Lung (tissue), 12 donors: ENCODE results near the gene VPS16. TPM values are rescaled to one million over a fixed set of nuclear protein-coding genes. Genes with fewer than 3 reads are reported as not detected.
"Not testable (repeated sequence)": the region's sequence is repeated elsewhere in the genome, so short reads cannot be mapped to it uniquely, and the experiment has no call there.

Experiments
- ATAC-seq: fragments of 200-7000 bp; cut with Tn5 transposase; one replicate; pipeline ENCODE4 v1.9.1; 2020; ENCODE audit warnings: moderate number of reproducible peaks; ENCODE audit not compliant: insufficient read depth, low FRiP score
- DNase-seq, 3 donors: peaks; one replicate each; pipeline ENCODE4 v3.0.0-alpha.2; 2013 to 2017
- H3K27ac ChIP-seq, 2 donors: one replicate each; pipeline ENCODE4 v1.5.1; 2013; ENCODE audit warnings: mild to moderate bottlenecking in 2 of 2, moderate library complexity in 2 of 2, control low read depth in 1 of 2, inconsistent platforms in 1 of 2, low read depth in 1 of 2, low read length in 1 of 2
- H3K27me3 ChIP-seq, 3 donors: one replicate each; pipeline ENCODE4 v1.5.1; 2013; ENCODE audit warnings: low read length in 2 of 3; ENCODE audit not compliant: control insufficient read depth in 3 of 3, insufficient read depth in 3 of 3
- H3K36me3 ChIP-seq, 4 donors: one replicate each; pipeline ENCODE4 v1.5.1; 2013; ENCODE audit warnings: low read length in 4 of 4, mild to moderate bottlenecking in 1 of 4, moderate library complexity in 1 of 4; ENCODE audit not compliant: control insufficient read depth in 4 of 4, insufficient read depth in 4 of 4
- H3K4me1 ChIP-seq, 5 donors: one replicate each; pipeline ENCODE4 v1.5.1; 2013; ENCODE audit warnings: low read length in 5 of 5, mild to moderate bottlenecking in 2 of 5, moderate library complexity in 1 of 5; ENCODE audit not compliant: control insufficient read depth in 5 of 5, insufficient read depth in 5 of 5
- H3K4me3 ChIP-seq: one replicate; pipeline ENCODE4 v1.5.1; 2013; ENCODE audit warnings: mild to moderate bottlenecking, control low read depth, moderate library complexity
- H3K9ac ChIP-seq, 2 donors: one replicate each; pipeline ENCODE4 v1.5.1; 2013; ENCODE audit warnings: low read length in 2 of 2, control low read depth in 1 of 2; ENCODE audit not compliant: insufficient read depth in 1 of 2
- H3K9me3 ChIP-seq, 4 donors: one replicate each; pipeline ENCODE4 v1.5.1; 2013; ENCODE audit warnings: low read length in 3 of 4, mild to moderate bottlenecking in 1 of 4, moderate library complexity in 1 of 4; ENCODE audit not compliant: control insufficient read depth in 4 of 4, insufficient read depth in 3 of 4
- CTCF ChIP-seq: IDR thresholded peaks from 2 replicates; pipeline ENCODE4 v1.5.1; 2012; ENCODE audit warnings: mild to moderate bottlenecking; ENCODE audit errors: control extremely low read depth, extremely low read depth
- WGBS, 2 donors: extraction: QIAGEN DNeasy Blood & Tissue Kit; methylation state at CpG; one replicate each; pipeline ENCODE4 v1.1.7; 2013; 5-methylcytosine and 5-hydroxymethylcytosine counted together
- polyA plus RNA-seq, 2 donors: library from polyadenylated mRNA; stranded (reverse); fragments of 200-250 nt; gene quantifications; one replicate each; pipeline ENCODE4 v1.2.1, GENCODE V29; 2013
- total RNA-seq, 2 donors: library from RNA; depleted of rRNA in 1 of 2; stranded (reverse); fragments of >200 nt in 1 of 2; gene quantifications; one replicate each; pipeline ENCODE4 v1.2.1, GENCODE V29; 2014 to 2021
- donor health status: control.
- donor health status: control.
- donor health status: Bipolar disorder and iron deficiency.
- donor health status: healthy.
- donor health status: DM: yes; HTN: yes; CAD: no.

VPS16 gene
- total and polyA plus RNA-seq, 4 donors, result 26.1 to 53.4 (median 42.5) TPM

- Histone ChIP-seq H3K36me3 (no peaks in the 10 kb centered on the region), H3K9me3 (no peaks in the 10 kb centered on the region), H3K9ac (no peak overlapping the region), H3K4me3 (no peak overlapping the region), H3K27me3 (peaks cover 7 to 68% (median 35%) of the 10 kb centered on the region in 3 donors), H3K27ac (no peak overlapping the region), H3K4me1 (peaks cover 0 to 5% (median 0%) of the 10 kb centered on the region in 5 donors)
- ATAC-seq (no peak), DNase-seq (no peak)
- 38 to 61% methylated on average over 22 of the region's 22 CpGs for WGBS, 2 donors
- no peak for TF ChIP-seq CTCF
These were observed 34.7 kb upstream of the VPS16 start for GRCh38 chr20:2805689-2806350.

- ATAC-seq, result no peak
- WGBS, 2 donors, result 54 to 66% methylated on average over 4 of the region's 4 CpGs
- no peak overlapping the region for H3K9ac ChIP-seq
These were observed 34.2 kb upstream of the VPS16 start for GRCh38 chr20:2806351-2806701.

GRCh38 chr20:2807019-2807418, 33.5 kb upstream of the VPS16 start:
- no peak overlapping the region for H3K9ac ChIP-seq
- ATAC-seq (no peak), DNase-seq (no peak)
- H3K4me3 ChIP-seq, result no peak overlapping the region
- peaks cover 4 to 59% (median 35%) of the 10 kb centered on the region in 3 donors for H3K27me3 ChIP-seq
- WGBS, 2 donors, result 84 to 88% methylated on average over 4 of the region's 4 CpGs
- H3K9me3 ChIP-seq, result no peaks in the 10 kb centered on the region
- H3K4me1 ChIP-seq, result peaks cover 0 to 2% (median 0%) of the 10 kb centered on the region in 5 donors
- H3K36me3 ChIP-seq, result no peaks in the 10 kb centered on the region
- no peak overlapping the region for H3K27ac ChIP-seq
- no peak for TF ChIP-seq CTCF

More at GRCh38 chr20:2806351-2806701, 34.2 kb upstream of the VPS16 start:
- H3K9me3 ChIP-seq, result no peaks in the 10 kb centered on the region
- H3K27ac ChIP-seq, result no peak overlapping the region
- no peak for DNase-seq
- no peak overlapping the region for H3K4me3 ChIP-seq
- peaks cover 4 to 63% (median 35%) of the 10 kb centered on the region in 3 donors for H3K27me3 ChIP-seq
- TF ChIP-seq CTCF, result no peak
- H3K4me1 ChIP-seq, result peaks cover 0 to 2% (median 0%) of the 10 kb centered on the region in 5 donors
- no peaks in the 10 kb centered on the region for H3K36me3 ChIP-seq

- not testable (repeated sequence) for H3K27ac ChIP-seq, H3K9ac ChIP-seq, DNase-seq, ATAC-seq, H3K4me3 ChIP-seq, H3K9me3 ChIP-seq, H3K4me1 ChIP-seq, H3K36me3 ChIP-seq
- H3K27me3 ChIP-seq, result peaks cover 4 to 52% (median 30%) of the 10 kb centered on the region in 3 donors
- 82 to 84% methylated on average over 9 of the region's 9 CpGs for WGBS, 2 donors
These were observed 32.6 kb upstream of the VPS16 start for GRCh38 chr20:2807929-2808328.
